Measurements from ENCODE around the gene EEFSEC. TPM values are rescaled to one million over a fixed set of nuclear protein-coding genes. Genes with fewer than 3 reads are reported as not detected.

Gene EEFSEC
- total RNA-seq, 2 donors from 2014 or later = 15.7 to 17.2 TPM

DNA sequence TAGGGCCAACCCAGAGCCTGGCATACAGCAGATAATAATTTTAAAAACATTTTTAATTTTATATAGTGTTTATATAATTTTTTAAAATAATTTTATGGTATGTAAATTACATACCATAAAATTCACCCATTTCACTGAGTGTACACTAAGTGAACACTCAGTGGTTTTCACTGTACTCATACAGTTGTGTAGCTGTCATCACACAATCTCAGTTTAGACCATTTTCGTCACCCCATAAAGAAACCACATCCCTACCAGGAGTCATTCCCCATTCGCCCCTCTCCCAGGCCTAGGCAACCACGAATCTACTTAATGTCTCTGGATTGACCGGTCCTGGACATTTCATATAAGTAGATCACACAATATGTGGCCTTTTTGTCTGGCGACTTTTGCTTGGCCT is 10.2 kb downstream of the EEFSEC start:
- no peak for DNase-seq
- no peaks in the 10 kb centered on the region for H3K9me3 Mint-ChIP-seq
- H3K36me3 Mint-ChIP-seq (ENCODE audit: insufficient read depth in 2 of 2) = peaks cover 3 to 4% of the 10 kb centered on the region in 2 donors
- ATAC-seq (replicated peaks in 1 of 2) = no peak
- H3K4me3 Mint-ChIP-seq = no peak overlapping the region
- peaks cover 18% of the 10 kb centered on the region for H3K4me1 Mint-ChIP-seq (ENCODE audit: low read depth)
- no peak overlapping the region for H3K27ac Mint-ChIP-seq
- H3K27me3 Mint-ChIP-seq (ENCODE audit: low read depth) = no peaks in the 10 kb centered on the region

- DNase-seq (no peak), ATAC-seq (replicated peaks in 1 of 2) (no peak)
- no peak overlapping the region for H3K27ac Mint-ChIP-seq
- peaks cover 27% of the 10 kb centered on the region for H3K4me1 Mint-ChIP-seq (ENCODE audit: low read depth)
- no peaks in the 10 kb centered on the region for H3K9me3 Mint-ChIP-seq
- H3K27me3 Mint-ChIP-seq (ENCODE audit: low read depth) = no peaks in the 10 kb centered on the region
- no peak overlapping the region for H3K4me3 Mint-ChIP-seq
- peaks cover 1 to 4% of the 10 kb centered on the region in 2 donors for H3K36me3 Mint-ChIP-seq (ENCODE audit: insufficient read depth in 2 of 2)
These were observed 13.7 kb downstream of the EEFSEC start for GRCh38 chr3:128166971-128167453.

DNA sequence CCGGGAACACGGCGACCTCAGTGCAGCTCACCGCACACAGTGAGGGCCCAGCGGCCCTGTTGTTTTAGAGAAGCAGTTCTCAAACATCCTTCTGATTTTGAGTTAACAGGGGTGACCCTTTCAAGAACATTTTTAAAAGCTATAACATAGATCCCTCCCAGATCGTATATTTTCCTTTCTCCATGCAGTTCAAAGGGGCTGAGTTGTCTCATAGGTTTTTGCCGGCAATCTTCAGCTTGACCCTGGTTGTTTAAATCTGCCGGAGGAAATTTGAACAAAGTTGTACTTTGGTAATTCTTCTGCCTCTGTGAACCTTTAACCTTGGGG is 14.3 kb downstream of the EEFSEC start:
- no peaks in the 10 kb centered on the region for H3K9me3 Mint-ChIP-seq

DNA sequence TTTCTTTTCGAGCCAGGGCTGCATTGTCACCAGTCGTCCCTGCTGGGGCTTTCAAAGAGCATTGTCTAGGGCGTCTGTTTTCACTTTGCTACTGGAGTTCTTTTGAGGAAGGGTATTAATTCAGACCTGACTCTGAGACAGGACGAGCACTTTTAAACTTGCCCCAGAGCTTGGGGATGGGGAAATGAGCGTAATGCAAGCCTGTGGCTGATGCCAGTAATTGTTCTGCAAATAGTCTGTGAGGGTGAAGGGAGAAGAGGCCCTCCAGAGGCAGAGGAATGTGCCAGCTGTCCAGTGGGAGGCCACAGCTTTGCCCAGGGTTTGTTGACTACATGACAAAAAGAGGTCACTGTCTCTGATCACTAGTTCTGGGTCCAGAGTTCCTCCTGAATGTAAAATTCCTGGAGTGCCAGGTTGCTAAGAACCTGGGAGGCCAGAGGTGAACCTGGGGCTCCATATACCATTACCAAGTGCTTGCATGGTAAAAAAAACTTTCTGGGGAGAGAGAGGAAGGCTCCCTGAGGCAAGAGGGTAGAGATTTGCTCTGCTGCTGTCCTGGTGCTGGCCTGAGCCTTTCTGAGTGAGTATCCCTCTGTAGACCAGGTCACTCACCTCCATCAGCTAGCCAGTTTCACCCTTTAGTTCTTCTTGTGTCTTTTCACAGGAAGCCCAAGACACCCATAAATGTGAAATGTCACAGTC is 14.8 kb downstream of the EEFSEC start:
- peaks cover 27% of the 10 kb centered on the region for H3K4me1 Mint-ChIP-seq (ENCODE audit: low read depth)
- no peaks in the 10 kb centered on the region for H3K27me3 Mint-ChIP-seq (ENCODE audit: low read depth)
- no peaks in the 10 kb centered on the region for H3K9me3 Mint-ChIP-seq
- H3K36me3 Mint-ChIP-seq (ENCODE audit: insufficient read depth in 2 of 2) = peaks cover 0 to 4% of the 10 kb centered on the region in 2 donors
- no peak overlapping the region for H3K4me3 Mint-ChIP-seq
- DNase-seq = no peak
- ATAC-seq (replicated peaks in 1 of 2) = no peak
- H3K27ac Mint-ChIP-seq = no peak overlapping the region

More for the DNA sequence above, 14.3 kb downstream of the EEFSEC start:
- DNase-seq (no peak), ATAC-seq (replicated peaks in 1 of 2) (no peak)
- H3K27ac Mint-ChIP-seq = no peak overlapping the region
- H3K4me1 Mint-ChIP-seq (ENCODE audit: low read depth) = peaks cover 27% of the 10 kb centered on the region
- no peaks in the 10 kb centered on the region for H3K27me3 Mint-ChIP-seq (ENCODE audit: low read depth)
- peaks cover 0 to 4% of the 10 kb centered on the region in 2 donors for H3K36me3 Mint-ChIP-seq (ENCODE audit: insufficient read depth in 2 of 2)
- H3K4me3 Mint-ChIP-seq = no peak overlapping the region

DNA sequence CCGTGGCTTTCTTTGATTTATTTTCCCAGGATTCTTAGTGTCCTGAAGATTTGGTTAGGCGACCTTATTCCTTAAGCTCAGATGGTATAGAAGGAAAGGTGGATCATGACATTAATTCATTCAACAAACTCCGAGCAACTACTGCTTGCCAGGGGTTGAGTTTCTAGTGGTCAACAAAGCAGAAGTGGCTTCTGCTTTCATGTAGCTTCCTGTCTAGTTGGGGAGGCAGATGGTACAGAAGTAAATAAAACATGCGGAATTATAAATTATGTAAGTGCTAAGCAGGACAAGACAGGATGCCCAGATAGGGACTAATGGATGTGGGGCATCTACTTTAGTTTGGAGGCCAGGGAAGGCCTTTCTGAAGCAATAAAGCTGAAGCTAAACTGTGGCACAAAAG is 15.6 kb downstream of the EEFSEC start:
- no peaks in the 10 kb centered on the region for H3K9me3 Mint-ChIP-seq
- H3K27ac Mint-ChIP-seq = no peak overlapping the region
- no peaks in the 10 kb centered on the region for H3K27me3 Mint-ChIP-seq (ENCODE audit: low read depth)
- H3K4me3 Mint-ChIP-seq = no peak overlapping the region
- ATAC-seq (replicated peaks in 1 of 2) (no peak), DNase-seq (no peak)
- peaks cover 0 to 4% of the 10 kb centered on the region in 2 donors for H3K36me3 Mint-ChIP-seq (ENCODE audit: insufficient read depth in 2 of 2)
- peaks cover 26% of the 10 kb centered on the region for H3K4me1 Mint-ChIP-seq (ENCODE audit: low read depth)

DNA sequence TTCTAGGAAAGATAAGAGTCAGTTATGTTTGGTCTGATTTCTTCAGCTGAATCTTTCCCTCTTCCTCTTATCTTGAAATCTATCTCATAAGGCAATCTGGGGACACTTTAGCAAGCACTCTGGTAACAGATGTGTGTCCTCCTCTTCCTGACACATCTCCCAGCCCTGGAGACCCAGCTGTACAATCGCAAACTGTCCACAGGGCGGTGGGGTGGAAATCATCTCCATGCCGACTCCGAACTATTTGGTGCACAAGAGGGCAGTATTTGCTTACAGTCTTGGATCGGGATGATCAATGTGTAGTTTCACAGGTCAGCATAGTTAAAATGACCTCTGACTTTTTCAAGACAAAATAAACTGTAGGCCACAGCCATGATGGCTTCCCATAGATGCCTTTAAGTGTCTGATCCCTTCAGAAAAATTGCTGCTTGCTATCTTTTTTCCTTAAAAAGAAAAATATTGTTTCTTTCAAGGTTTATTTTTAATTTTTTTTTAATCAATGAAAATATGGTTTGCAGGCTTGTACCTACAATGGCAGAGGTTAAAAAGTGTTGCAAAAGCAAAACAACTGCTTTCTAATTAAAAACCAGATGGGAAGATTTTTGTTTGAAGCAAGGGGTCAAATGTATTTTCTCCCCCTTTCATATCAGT is 17.7 kb downstream of the EEFSEC start:
- H3K4me3 Mint-ChIP-seq = no peak overlapping the region
- no peaks in the 10 kb centered on the region for H3K9me3 Mint-ChIP-seq
- no peak overlapping the region for H3K27ac Mint-ChIP-seq
- no peaks in the 10 kb centered on the region for H3K27me3 Mint-ChIP-seq (ENCODE audit: low read depth)
- ATAC-seq (replicated peaks in 1 of 2) = no peak
- no peak for DNase-seq
- no peaks in the 10 kb centered on the region for H3K36me3 Mint-ChIP-seq (ENCODE audit: insufficient read depth in 2 of 2)
- H3K4me1 Mint-ChIP-seq (ENCODE audit: low read depth) = peaks cover 28% of the 10 kb centered on the region

- Mint-ChIP-seq H3K4me3 (no peak overlapping the region), H3K9me3 (no peaks in the 10 kb centered on the region), H3K27ac (no peak overlapping the region), H3K27me3 (ENCODE audit: low read depth) (no peaks in the 10 kb centered on the region), H3K4me1 (ENCODE audit: low read depth) (peaks cover 33% of the 10 kb centered on the region), H3K36me3 (ENCODE audit: insufficient read depth in 2 of 2) (no peaks in the 10 kb centered on the region)
- DNase-seq (no peak), ATAC-seq (replicated peaks in 1 of 2) (no peak)
These were observed 19.9 kb downstream of the EEFSEC start for GRCh38 chr3:128173200-128173599.

- no peak for ATAC-seq (replicated peaks in 1 of 2)
- Mint-ChIP-seq H3K36me3 (ENCODE audit: insufficient read depth in 2 of 2) (no peaks in the 10 kb centered on the region), H3K27ac (no peak overlapping the region), H3K4me1 (ENCODE audit: low read depth) (peaks cover 29% of the 10 kb centered on the region), H3K4me3 (no peak overlapping the region), H3K27me3 (ENCODE audit: low read depth) (no peaks in the 10 kb centered on the region), H3K9me3 (no peaks in the 10 kb centered on the region)
- no peak for DNase-seq
These were observed 20.6 kb downstream of the EEFSEC start for GRCh38 chr3:128173849-128174248.

DNA sequence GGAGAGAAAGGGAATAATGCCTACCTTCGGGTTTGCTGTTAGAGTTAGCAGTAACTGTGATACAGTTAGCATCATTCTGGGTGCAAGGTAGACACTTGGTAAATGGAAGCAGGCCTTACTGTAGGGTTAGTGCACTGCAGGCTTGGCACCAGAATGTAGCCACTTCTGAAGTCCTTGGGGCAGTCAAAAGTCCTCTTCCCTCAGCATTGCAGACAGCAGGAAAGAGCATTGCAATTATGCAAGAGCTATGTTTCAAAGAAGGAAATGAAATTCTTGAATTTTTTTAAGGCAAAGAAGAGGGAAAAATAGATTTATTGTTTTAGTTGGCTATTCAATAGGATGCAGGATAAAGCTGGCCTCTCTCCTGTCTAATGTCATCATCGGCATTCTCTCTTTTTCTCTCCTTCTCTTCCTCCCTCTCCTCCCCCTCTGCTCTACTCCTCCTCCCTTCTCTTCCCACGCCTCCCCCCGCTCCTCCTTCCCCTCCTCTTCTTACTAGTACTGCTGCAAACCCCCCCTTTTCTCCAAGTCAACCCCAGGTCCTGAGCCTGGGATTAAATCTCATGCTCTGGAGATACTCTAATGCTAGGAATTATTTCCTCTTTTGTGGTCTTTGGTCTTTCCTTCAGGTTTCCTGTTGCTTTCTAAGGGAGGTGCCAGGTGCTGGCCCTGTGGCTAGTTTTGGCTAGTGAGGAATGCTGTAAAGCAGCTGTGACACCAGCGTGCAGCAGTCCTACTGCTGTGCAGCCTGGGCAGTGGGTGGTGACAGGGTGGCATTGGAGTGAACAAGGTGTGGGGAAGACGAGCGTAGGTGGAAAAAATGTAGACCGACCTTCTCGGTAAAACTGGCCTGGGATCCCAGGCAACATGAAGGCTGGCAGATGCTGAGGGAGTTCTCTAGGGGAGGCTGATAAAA is 21.7 kb downstream of the EEFSEC start:
- H3K27me3 Mint-ChIP-seq (ENCODE audit: low read depth) = no peaks in the 10 kb centered on the region
- no peaks in the 10 kb centered on the region for H3K36me3 Mint-ChIP-seq (ENCODE audit: insufficient read depth in 2 of 2)
- no peak overlapping the region for H3K27ac Mint-ChIP-seq
- peaks cover 36% of the 10 kb centered on the region for H3K4me1 Mint-ChIP-seq (ENCODE audit: low read depth)
- H3K4me3 Mint-ChIP-seq = no peak overlapping the region
- DNase-seq (no peak), ATAC-seq (replicated peaks in 1 of 2) (no peak)
- H3K9me3 Mint-ChIP-seq = no peaks in the 10 kb centered on the region

GRCh38 chr3:128175768-128176167 is 22.5 kb downstream of the EEFSEC start:
- Mint-ChIP-seq H3K9me3 (no peaks in the 10 kb centered on the region), H3K27me3 (ENCODE audit: low read depth) (no peaks in the 10 kb centered on the region), H3K4me1 (ENCODE audit: low read depth) (peaks cover 34% of the 10 kb centered on the region), H3K27ac (no peak overlapping the region), H3K4me3 (no peak overlapping the region), H3K36me3 (ENCODE audit: insufficient read depth in 2 of 2) (no peaks in the 10 kb centered on the region)
- no peak for DNase-seq
- ATAC-seq (replicated peaks in 1 of 2) = no peak

DNA sequence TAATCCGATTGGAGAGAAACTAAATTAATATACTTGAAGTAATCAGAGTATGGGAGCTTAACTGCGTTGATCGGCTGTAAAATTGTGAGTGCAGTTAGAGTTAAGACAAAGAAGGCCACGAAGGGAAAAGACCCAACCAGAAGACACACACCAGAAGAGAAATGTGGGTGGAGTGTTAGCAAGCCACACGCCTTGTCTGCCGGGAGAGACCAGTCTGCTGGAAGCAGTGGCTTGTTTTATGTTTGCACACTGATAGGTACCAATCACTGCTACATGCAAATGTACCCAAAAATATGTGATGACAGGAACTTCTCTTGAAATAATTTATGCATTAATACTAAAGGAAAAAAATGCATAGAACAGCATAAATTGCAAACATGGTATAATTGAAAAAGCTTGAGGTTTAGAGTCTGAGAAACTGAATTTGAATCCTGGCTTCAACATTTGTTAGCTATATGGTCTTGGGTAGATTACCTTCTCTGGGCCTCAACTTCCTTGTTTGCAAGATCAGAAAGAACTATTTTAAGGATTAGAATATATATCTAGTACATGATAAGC is 23.1 kb downstream of the EEFSEC start:
- no peaks in the 10 kb centered on the region for H3K9me3 Mint-ChIP-seq
- no peak overlapping the region for H3K27ac Mint-ChIP-seq
- peaks cover 37% of the 10 kb centered on the region for H3K4me1 Mint-ChIP-seq (ENCODE audit: low read depth)
- ATAC-seq (replicated peaks in 1 of 2) (no peak), DNase-seq (no peak)
- H3K4me3 Mint-ChIP-seq = no peak overlapping the region
- peaks cover 0 to 3% of the 10 kb centered on the region in 2 donors for H3K36me3 Mint-ChIP-seq (ENCODE audit: insufficient read depth in 2 of 2)
- H3K27me3 Mint-ChIP-seq (ENCODE audit: low read depth) = no peaks in the 10 kb centered on the region

GRCh38 chr3:128177865-128178264 is 24.6 kb downstream of the EEFSEC start:
- Mint-ChIP-seq H3K4me3 (no peak overlapping the region), H3K9me3 (no peaks in the 10 kb centered on the region), H3K36me3 (ENCODE audit: insufficient read depth in 2 of 2) (peaks cover 0 to 4% of the 10 kb centered on the region in 2 donors), H3K4me1 (ENCODE audit: low read depth) (peaks cover 38% of the 10 kb centered on the region), H3K27me3 (ENCODE audit: low read depth) (no peaks in the 10 kb centered on the region), H3K27ac (no peak overlapping the region)
- ATAC-seq (replicated peaks in 1 of 2) (no peak), DNase-seq (no peak)

All from activated T-cell treated with anti-CD3 and anti-CD28 coated beads, Interleukin-2, amount 50 U/mL, for 72 hours (primary cell).